Hepatocyte (in vitro differentiated cells): Measurements from ENCODE around the gene MOB1A. TPM values are rescaled to one million over a fixed set of nuclear protein-coding genes. Genes with fewer than 3 reads are reported as not detected.
A peak's percentile ranks its signal among the peaks of the same experiment; 100 is the strongest.

Source experiments
- DNase-seq: peaks from one replicate; pipeline ENCODE4 v3.0.0-alpha.2; 2016; ENCODE audit warnings: low spot score
- H2AFZ ChIP-seq: fragments of 200-600 bp; sonication (generic); 2 replicates; pipeline ENCODE4 v1.6.0; 2016; ENCODE audit warnings: antibody characterized with exemption, mild to moderate bottlenecking
- H3K27ac ChIP-seq: fragments of 200-600 bp; sonication (generic); 2 replicates; pipeline ENCODE4 v1.5.1; 2016; ENCODE audit warnings: mild to moderate bottlenecking
- H3K27me3 ChIP-seq: fragments of 200-600 bp; sonication (generic); 2 replicates; pipeline ENCODE4 v1.6.1; 2016
- H3K36me3 ChIP-seq: fragments of 200-600 bp; sonication (generic); replicated peaks from 2 replicates; pipeline ENCODE4 v1.5.1; 2016; ENCODE audit warnings: low read depth; ENCODE audit not compliant: insufficient read depth
- H3K4me1 ChIP-seq: fragments of 200-600 bp; sonication (generic); 2 replicates; pipeline ENCODE4 v1.5.1; 2016; ENCODE audit warnings: mild to moderate bottlenecking, moderate library complexity; ENCODE audit not compliant: insufficient read depth
- H3K4me2 ChIP-seq: fragments of 200-600 bp; sonication (generic); 2 replicates; pipeline ENCODE4 v1.6.0; 2016
- H3K4me3 ChIP-seq: fragments of 200-600 bp; sonication (generic); 2 replicates; pipeline ENCODE4 v1.5.1; 2016; ENCODE audit warnings: mild to moderate bottlenecking
- H3K79me2 ChIP-seq: fragments of 200-600 bp; sonication (generic); 2 replicates; pipeline ENCODE4 v1.6.0; 2017; ENCODE audit warnings: mild to moderate bottlenecking
- H3K9me2 ChIP-seq: fragments of 200-600 bp; sonication (generic); replicated peaks from 2 replicates; pipeline ENCODE4 v1.6.0; 2017; ENCODE audit warnings: mild to moderate bottlenecking; ENCODE audit not compliant: insufficient read depth
- H3K9me3 ChIP-seq: fragments of 200-600 bp; sonication (generic); 2 replicates; pipeline ENCODE4 v1.5.1; 2016; ENCODE audit warnings: low read depth, mild to moderate bottlenecking
- H4K20me1 ChIP-seq: fragments of 200-600 bp; sonication (generic); 2 replicates; pipeline ENCODE4 v1.6.0; 2016; ENCODE audit warnings: mild to moderate bottlenecking; ENCODE audit not compliant: insufficient read depth, poor library complexity, severe bottlenecking
- CTCF ChIP-seq: fragments of 200-600 bp; sonication (generic); IDR thresholded peaks from 2 replicates; pipeline ENCODE4 v1.5.1; 2016; ENCODE audit warnings: antibody characterized with exemption, mild to moderate bottlenecking; ENCODE audit not compliant: poor library complexity
- EZH2 ChIP-seq: fragments of 200-600 bp; sonication (generic); IDR thresholded peaks from 2 replicates; pipeline ENCODE4 v1.6.1; 2016; ENCODE audit warnings: antibody characterized with exemption, mild to moderate bottlenecking, borderline replicate concordance
- EZH2phosphoT487 ChIP-seq: fragments of 200-600 bp; sonication (generic); IDR thresholded peaks from one replicate; pipeline ENCODE4 v1.6.1; 2018; ENCODE audit warnings: antibody characterized with exemption, mild to moderate bottlenecking, low read depth, moderate library complexity; ENCODE audit not compliant: unreplicated experiment, severe bottlenecking
- WGBS: methylation state at CpG from one replicate; pipeline ENCODE4 v1.1.6; 2016; ENCODE audit warnings: low lambda C conversion rate; ENCODE audit errors: missing lambda C conversion rate; 5-methylcytosine and 5-hydroxymethylcytosine counted together
- polyA plus RNA-seq: library from polyadenylated mRNA; unstranded; fragments of >200 nt; fragmentation: Nextera tagmentation; extraction: Ambion mirVana; gene quantifications from 2 replicates; pipeline ENCODE4 v1.2.1, GENCODE V29; 2016
- total RNA-seq: library from RNA; depleted of rRNA; stranded (reverse); fragments of >200 nt; gene quantifications from 2 replicates; pipeline ENCODE4 v1.2.3, GENCODE V29; 2014

MOB1A gene
- total and polyA plus RNA-seq, 2 experiments from 2014 or later: 43.3 to 100 TPM

DNA sequence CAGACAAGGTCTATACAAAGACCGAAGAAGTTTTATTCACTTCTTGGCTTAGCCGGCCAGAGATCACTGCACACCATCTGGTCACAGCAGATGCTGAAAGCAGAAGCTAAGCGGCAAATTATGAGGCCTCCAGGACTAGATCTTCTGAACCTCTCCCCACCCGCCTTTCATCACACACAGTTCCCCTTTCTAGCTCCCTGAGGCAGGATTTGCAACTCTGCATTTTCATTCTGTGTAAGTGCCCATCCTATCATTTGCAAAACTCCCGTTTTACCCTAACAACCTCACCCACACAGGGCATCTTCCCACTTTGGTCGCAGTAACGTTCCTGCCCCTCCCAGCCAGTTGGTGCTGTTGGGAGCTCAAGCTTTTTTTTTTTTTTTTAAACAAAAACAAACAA is 3.1 kb upstream of the MOB1A start:
- no peaks in the 10 kb centered on the region for H3K36me3 ChIP-seq
- H3K4me2 ChIP-seq: no peak overlapping the region
- H3K9me2 ChIP-seq: no peaks in the 10 kb centered on the region
- H4K20me1 ChIP-seq: peaks cover 12% of the 10 kb centered on the region
- peaks cover 14% of the 10 kb centered on the region for H3K79me2 ChIP-seq
- H3K9me3 ChIP-seq: no peaks in the 10 kb centered on the region
- 61% methylated on average over 7 of the region's 7 CpGs for WGBS
- H3K4me1 ChIP-seq: peaks cover 5% of the 10 kb centered on the region
- no peak for TF ChIP-seq EZH2
- no peak for TF ChIP-seq CTCF
- DNase-seq: no peak
- H3K27ac ChIP-seq: no peak overlapping the region
- no peak overlapping the region for H3K4me3 ChIP-seq
- H3K27me3 ChIP-seq: no peaks in the 10 kb centered on the region
- H2AFZ ChIP-seq: no peak overlapping the region

GRCh38 chr2:74179063-74179865 is 585 bp upstream of the MOB1A start:
- Histone ChIP-seq H3K9me2 (no peaks in the 10 kb centered on the region), H3K79me2 (peaks cover 38% of the 10 kb centered on the region), H3K27ac (peak overlapping the region; percentile 39), H3K4me3 (peak overlapping the region; percentile 15), H3K9me3 (no peaks in the 10 kb centered on the region), H3K36me3 (no peaks in the 10 kb centered on the region), H2AFZ (peak overlapping the region; percentile 39), H3K4me1 (peaks cover 7% of the 10 kb centered on the region), H4K20me1 (peaks cover 36% of the 10 kb centered on the region), H3K4me2 (peak overlapping the region; percentile 61), H3K27me3 (no peaks in the 10 kb centered on the region)
- peak; percentile 21 for DNase-seq
- TF ChIP-seq EZH2 (no peak), CTCF (peak; percentile 53), EZH2phosphoT487 (no peak)
- WGBS: 58% methylated on average over 24 of the region's 25 CpGs

GRCh38 chr2:74177696-74178095 is 983 bp downstream of the MOB1A start:
- Histone ChIP-seq H2AFZ (peak overlapping the region; percentile 72), H3K4me2 (peak overlapping the region; percentile 79), H3K9me2 (no peaks in the 10 kb centered on the region), H3K79me2 (peaks cover 54% of the 10 kb centered on the region), H3K27me3 (no peaks in the 10 kb centered on the region), H3K9me3 (no peaks in the 10 kb centered on the region), H3K4me3 (peak overlapping the region; percentile 48), H3K4me1 (peaks cover 7% of the 10 kb centered on the region), H3K36me3 (no peaks in the 10 kb centered on the region), H4K20me1 (peaks cover 48% of the 10 kb centered on the region), H3K27ac (peak overlapping the region; percentile 92)
- DNase-seq: no peak
- TF ChIP-seq EZH2phosphoT487: no peak
- TF ChIP-seq EZH2: no peak
- TF ChIP-seq CTCF: no peak

- no peaks in the 10 kb centered on the region for H3K27me3 ChIP-seq
- peaks cover 7% of the 10 kb centered on the region for H3K4me1 ChIP-seq
- no peak overlapping the region for H2AFZ ChIP-seq
- TF ChIP-seq EZH2: no peak
- TF ChIP-seq CTCF: no peak
- no peak for TF ChIP-seq EZH2phosphoT487
- 100% methylated on average over 1 of the region's 1 CpG for WGBS
- H4K20me1 ChIP-seq: peaks cover 56% of the 10 kb centered on the region
- H3K4me2 ChIP-seq: no peak overlapping the region
- no peaks in the 10 kb centered on the region for H3K9me3 ChIP-seq
- no peak overlapping the region for H3K27ac ChIP-seq
- no peak overlapping the region for H3K4me3 ChIP-seq
- H3K79me2 ChIP-seq: peaks cover 82% of the 10 kb centered on the region
- H3K36me3 ChIP-seq: no peaks in the 10 kb centered on the region
- no peak for DNase-seq
- H3K9me2 ChIP-seq: no peaks in the 10 kb centered on the region
These were observed 3.8 kb downstream of the MOB1A start for GRCh38 chr2:74174909-74175308.
